AML-193 (cell line): ENCODE results near the gene CTAGE1.

Experiments used
- DNase-seq, 2 experiments: peaks; one replicate each; lab custom pipeline; 2025; lab: John Stamatoyannopoulos, UW

The CTAGE1 gene

GRCh38 chr18:22391407-22392345, 26.0 kb downstream of the CTAGE1 start:
- DNase-seq = no peak

- no peak for DNase-seq
Measured at GRCh38 chr18:22387787-22388186, 29.9 kb downstream of the CTAGE1 start.

GRCh38 chr18:22387364-22387763, 30.4 kb downstream of the CTAGE1 start:
- no peak for DNase-seq

GRCh38 chr18:22385718-22386117, 32.0 kb downstream of the CTAGE1 start:
- no peak for DNase-seq

GRCh38 chr18:22378672-22379282, 38.9 kb downstream of the CTAGE1 start:
- DNase-seq = peak; percentile 24 to 30

DNA sequence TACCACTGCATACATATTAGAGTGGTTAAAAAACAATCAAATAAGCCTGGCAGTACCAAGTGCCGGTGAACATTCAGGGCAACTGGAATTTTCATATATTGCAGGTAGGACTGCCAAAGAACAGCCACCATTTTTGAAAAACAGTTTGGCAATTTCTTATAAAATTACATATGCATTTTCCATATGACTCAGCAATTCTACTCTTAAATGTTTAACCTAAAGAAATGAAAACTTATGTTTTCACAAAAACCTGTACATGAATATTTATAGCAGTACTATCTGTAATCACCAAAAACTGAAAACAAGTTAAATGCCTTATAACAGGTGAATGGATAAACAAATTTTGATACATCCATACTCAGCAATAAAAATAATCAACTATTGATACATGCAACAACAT, 39.9 kb downstream of the CTAGE1 start:
- DNase-seq = no peak

DNA sequence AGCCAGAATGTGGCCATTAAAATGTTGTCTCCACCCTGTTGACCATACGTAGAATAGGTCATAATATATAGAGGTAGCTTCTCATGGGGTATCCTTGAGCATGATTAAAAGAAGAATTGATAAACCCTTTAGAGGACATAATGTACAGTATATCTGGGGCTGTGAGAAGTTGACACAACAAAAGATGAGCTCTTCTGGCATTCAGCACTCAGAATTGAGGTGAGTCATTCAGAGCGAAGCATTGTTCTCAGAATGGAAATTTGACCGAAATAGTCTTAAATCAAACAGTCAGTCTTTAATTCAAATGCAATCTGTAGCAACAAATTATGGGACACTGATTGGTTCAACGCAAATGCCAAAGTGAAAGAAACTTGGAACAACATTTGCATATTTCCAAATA, 47.3 kb downstream of the CTAGE1 start:
- no peak for DNase-seq

GRCh38 chr18:22368021-22368420, 49.7 kb downstream of the CTAGE1 start:
- no peak for DNase-seq

DNA sequence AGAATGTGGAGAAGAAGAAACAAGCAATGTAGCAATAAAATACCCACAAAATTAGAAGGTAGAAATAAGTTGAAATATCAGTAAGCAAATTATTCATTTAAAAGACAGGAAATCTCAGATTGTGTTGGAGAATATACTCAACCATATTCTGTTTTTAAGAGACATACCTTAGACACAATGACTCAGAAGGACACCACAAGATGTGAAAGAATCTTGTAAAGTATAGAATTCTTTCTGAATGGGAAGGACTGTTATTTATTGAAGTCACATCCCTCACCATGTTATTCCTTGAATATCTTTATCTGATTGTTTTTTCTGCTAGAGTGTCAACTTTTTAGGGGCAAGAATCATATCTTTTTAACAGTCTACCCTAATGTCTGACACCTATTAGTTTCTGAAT, 50.4 kb downstream of the CTAGE1 start:
- no peak for DNase-seq

DNA sequence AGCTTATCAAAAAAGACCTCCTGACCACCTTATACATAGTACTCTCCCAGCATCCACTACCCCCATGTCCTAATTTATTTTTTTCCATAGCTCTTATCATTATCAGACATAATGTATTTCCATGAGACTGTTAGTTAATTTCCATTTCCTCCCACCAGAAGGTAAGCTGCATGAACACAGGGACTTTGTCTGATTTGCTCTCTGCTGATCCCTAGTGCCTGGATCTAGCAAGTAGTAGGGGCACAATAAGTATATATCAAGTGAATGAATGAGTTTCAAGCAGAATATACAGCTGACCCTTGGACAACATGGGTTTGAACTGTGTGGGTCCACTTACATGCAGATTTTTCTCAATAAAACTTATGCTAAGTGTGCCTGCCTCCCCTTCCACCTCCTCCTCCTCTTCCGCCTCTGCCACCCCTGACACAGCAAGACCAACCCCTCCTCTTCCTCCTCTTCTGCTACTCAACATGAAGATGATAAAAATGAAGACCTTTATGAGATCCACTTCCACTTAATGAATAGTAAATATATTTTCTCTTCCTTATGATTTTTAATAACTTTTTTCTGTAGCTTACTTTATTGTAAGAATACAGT, 53.8 kb downstream of the CTAGE1 start:
- no peak for DNase-seq
